Breast epithelium (tissue), 3 donors: ENCODE data around the gene GAL3ST2.

Experiments used
- POLR2A ChIP-seq: fragments of 450-650 bp; IDR thresholded peaks from one replicate; pipeline ENCODE4 v1.6.1; 2016; ENCODE audit warnings: antibody characterized with exemption, mild to moderate bottlenecking, moderate library complexity
- POLR2AphosphoS5 ChIP-seq, 3 donors: sonication (generic); formaldehyde crosslinking; IDR thresholded peaks; one replicate each; pipeline ENCODE4 v1.6.1; 2017; ENCODE audit warnings: antibody characterized with exemption in 3 of 3
- TF ChIP-seq, protein P1 (sequence below), 3 donors: fragments of 450-650 bp; IDR thresholded peaks; one replicate each; pipeline ENCODE4 v1.5.1; 2016 to 2017; ENCODE audit warnings: antibody characterized with exemption in 3 of 3, mild to moderate bottlenecking in 3 of 3, moderate library complexity in 3 of 3

DNA sequence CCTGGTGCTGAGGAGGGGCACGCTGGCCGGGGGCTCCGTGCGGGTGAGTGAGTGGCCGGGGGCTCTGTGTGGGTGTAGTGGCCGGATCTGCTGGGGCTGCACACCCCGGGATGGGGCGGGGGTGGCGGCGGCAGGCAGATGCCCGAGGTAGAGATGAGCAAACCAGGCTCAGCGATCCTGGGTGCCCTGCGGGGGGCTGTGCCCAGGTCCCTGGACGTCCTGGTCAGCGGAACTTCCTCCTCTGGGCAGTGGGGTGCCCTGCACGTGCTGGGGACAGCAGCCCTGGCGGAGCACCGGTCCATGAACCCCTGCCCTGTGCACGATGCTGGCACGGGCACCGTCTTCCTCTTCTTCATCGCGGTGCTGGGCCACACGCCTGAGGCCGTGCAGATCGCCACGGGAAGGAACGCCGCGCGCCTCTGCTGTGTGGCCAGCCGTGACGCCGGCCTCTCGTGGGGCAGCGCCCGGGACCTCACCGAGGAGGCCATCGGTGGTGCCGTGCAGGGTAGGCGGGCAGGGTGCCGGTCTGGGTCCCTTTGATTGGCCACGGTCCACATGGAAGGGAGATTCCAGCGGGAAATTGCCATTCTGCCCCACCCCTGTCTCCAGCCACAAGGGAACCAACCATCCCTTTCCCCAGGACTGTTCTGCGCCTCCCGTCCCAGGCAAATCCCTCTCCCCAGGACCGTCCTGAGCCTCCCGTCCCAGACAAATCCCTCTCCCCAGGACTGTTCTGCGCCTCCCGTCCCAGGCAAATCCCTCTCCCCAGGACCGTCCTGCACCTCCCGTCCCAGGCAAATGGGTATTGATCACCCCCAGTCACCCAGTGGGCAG lies 38.2 kb downstream of the GAL3ST2 start:
- TF ChIP-seq POLR2A, result no peak
- TF ChIP-seq, protein P1, sequence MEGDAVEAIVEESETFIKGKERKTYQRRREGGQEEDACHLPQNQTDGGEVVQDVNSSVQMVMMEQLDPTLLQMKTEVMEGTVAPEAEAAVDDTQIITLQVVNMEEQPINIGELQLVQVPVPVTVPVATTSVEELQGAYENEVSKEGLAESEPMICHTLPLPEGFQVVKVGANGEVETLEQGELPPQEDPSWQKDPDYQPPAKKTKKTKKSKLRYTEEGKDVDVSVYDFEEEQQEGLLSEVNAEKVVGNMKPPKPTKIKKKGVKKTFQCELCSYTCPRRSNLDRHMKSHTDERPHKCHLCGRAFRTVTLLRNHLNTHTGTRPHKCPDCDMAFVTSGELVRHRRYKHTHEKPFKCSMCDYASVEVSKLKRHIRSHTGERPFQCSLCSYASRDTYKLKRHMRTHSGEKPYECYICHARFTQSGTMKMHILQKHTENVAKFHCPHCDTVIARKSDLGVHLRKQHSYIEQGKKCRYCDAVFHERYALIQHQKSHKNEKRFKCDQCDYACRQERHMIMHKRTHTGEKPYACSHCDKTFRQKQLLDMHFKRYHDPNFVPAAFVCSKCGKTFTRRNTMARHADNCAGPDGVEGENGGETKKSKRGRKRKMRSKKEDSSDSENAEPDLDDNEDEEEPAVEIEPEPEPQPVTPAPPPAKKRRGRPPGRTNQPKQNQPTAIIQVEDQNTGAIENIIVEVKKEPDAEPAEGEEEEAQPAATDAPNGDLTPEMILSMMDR (IDR thresholded peaks at IDR 0.05), result no peak
- TF ChIP-seq POLR2AphosphoS5 (IDR thresholded peaks at IDR 0.05), result no peak
